Measurements from ENCODE around the gene CEP85L. TPM values are rescaled to one million over a fixed set of nuclear protein-coding genes. Genes with fewer than 3 reads are reported as not detected.

Gene CEP85L
- total RNA-seq, 4 donors from 2014 or later, result 10.5 to 42.9 (median 17.1) TPM

DNA sequence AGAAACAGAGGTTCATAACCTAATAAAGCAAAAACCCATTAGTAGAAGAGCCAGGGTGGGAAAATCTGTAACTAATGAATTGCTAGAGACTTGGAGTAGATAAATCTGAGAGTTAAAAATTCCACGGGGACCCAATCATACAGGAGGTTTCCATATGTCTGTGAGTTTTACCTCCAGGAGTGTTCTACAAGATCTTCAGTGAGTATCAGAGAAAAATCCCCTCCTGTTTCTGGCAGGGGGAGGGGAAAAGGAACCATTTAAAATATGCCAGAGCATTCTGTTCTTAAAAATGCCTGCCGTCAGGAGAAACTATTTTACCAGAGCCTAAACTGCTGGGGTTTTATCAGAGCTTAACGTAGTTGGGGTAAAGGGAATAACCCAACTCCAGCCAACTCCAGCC lies 157.3 kb downstream of the CEP85L start:
- H3K36me3 ChIP-seq, result peaks cover 0 to 7% of the 10 kb centered on the region in 2 donors
- H3K9me3 ChIP-seq, result no peaks in the 10 kb centered on the region
- intact Hi-C loops (cut with DNase I), result no loop called here
- no peak overlapping the region for H3K4me3 ChIP-seq (replicated peaks in 1 of 3)
- 86 to 94% methylated on average over 3 of the region's 3 CpGs for WGBS, 2 donors
- H3K4me1 ChIP-seq, result no peaks in the 10 kb centered on the region
- DNase-seq, result no peak
- no peak for TF ChIP-seq POLR2A (IDR thresholded peaks at IDR 0.05)
- TF ChIP-seq, protein P1, sequence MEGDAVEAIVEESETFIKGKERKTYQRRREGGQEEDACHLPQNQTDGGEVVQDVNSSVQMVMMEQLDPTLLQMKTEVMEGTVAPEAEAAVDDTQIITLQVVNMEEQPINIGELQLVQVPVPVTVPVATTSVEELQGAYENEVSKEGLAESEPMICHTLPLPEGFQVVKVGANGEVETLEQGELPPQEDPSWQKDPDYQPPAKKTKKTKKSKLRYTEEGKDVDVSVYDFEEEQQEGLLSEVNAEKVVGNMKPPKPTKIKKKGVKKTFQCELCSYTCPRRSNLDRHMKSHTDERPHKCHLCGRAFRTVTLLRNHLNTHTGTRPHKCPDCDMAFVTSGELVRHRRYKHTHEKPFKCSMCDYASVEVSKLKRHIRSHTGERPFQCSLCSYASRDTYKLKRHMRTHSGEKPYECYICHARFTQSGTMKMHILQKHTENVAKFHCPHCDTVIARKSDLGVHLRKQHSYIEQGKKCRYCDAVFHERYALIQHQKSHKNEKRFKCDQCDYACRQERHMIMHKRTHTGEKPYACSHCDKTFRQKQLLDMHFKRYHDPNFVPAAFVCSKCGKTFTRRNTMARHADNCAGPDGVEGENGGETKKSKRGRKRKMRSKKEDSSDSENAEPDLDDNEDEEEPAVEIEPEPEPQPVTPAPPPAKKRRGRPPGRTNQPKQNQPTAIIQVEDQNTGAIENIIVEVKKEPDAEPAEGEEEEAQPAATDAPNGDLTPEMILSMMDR (IDR thresholded peaks at IDR 0.05), result no peak
- H3K27me3 ChIP-seq, result no peaks in the 10 kb centered on the region
- H3K27ac ChIP-seq, result no peak overlapping the region

GRCh38 chr6:118489990-118490389 lies 161.4 kb downstream of the CEP85L start:
- H3K4me1 ChIP-seq, result no peaks in the 10 kb centered on the region
- intact Hi-C loops (cut with DNase I), result no loop called here
- H3K4me3 ChIP-seq (replicated peaks in 1 of 3), result no peak overlapping the region
- H3K27me3 ChIP-seq, result no peaks in the 10 kb centered on the region
- no peak overlapping the region for H3K27ac ChIP-seq
- peaks cover 6 to 10% of the 10 kb centered on the region in 2 donors for H3K36me3 ChIP-seq
- DNase-seq, result no peak
- 94 to 95% methylated on average over 3 of the region's 3 CpGs for WGBS, 2 donors
- no peak for TF ChIP-seq POLR2A (IDR thresholded peaks at IDR 0.05)
- TF ChIP-seq, protein P1 (IDR thresholded peaks at IDR 0.05), result no peak
- H3K9me3 ChIP-seq, result no peaks in the 10 kb centered on the region

GRCh38 chr6:118488631-118489030 lies 162.8 kb downstream of the CEP85L start:
- no peak overlapping the region for H3K4me3 ChIP-seq (replicated peaks in 1 of 3)
- TF ChIP-seq, protein P1 (IDR thresholded peaks at IDR 0.05), result no peak
- no peak for TF ChIP-seq POLR2A (IDR thresholded peaks at IDR 0.05)
- peaks cover 6 to 10% of the 10 kb centered on the region in 2 donors for H3K36me3 ChIP-seq

DNA sequence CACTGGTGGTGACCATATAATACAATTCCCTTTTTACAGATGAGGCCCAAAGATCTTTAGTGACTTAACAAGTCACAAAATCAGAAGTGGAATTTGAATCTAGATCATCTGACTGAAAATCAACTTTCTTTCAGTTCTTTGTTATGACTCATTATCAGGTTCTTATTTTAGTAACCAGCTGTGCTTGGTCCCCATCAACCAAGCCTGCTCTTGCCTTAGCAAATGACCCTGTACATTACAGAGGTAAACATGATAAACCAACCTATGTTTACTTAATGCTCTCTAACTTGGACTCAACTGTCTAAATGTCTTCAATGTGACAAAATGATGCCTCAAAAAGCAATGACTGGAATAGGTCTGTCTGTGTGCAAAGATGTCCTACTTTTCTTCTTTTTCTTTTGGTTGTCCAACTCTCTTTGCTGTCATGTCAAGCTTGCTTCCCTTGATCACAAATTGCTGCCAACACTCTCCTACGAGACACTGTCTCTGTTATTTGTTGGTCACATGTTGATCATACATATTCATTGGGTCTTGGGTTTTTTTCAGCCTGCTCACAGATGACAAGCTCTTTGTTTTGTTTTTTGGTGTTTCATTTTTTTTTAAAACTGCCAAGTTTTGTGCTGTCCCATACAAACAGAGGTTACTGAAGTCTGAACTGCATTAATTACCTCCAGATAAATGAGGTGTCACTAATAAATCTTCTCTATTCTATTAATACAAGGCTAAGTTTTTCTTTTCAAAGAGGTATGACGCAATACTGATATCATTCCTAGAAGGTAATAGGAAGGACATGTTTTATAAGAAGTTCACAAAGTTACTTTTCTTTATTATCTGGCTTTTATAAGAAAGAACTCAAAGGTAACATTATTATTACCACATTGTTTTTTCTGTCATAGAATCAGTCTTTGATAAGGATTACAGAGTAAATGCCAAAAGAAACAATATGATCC lies 165.5 kb downstream of the CEP85L start:
- Histone ChIP-seq H3K4me1 (no peaks in the 10 kb centered on the region), H3K9me3 (no peaks in the 10 kb centered on the region), H3K27me3 (no peaks in the 10 kb centered on the region), H3K27ac (no peak overlapping the region), H3K36me3 (peaks cover 3 to 6% of the 10 kb centered on the region in 2 donors), H3K4me3 (replicated peaks in 1 of 3) (no peak overlapping the region)
- 96 to 98% methylated on average over 2 of the region's 2 CpGs for WGBS, 2 donors
- intact Hi-C loops (cut with DNase I), result no loop called here
- TF ChIP-seq, protein P1 (IDR thresholded peaks at IDR 0.05), result no peak
- TF ChIP-seq POLR2A (IDR thresholded peaks at IDR 0.05), result no peak
- DNase-seq, result no peak

More at GRCh38 chr6:118488631-118489030, 162.8 kb downstream of the CEP85L start:
- intact Hi-C loops (cut with DNase I), result no loop called here
- no peak for DNase-seq
- Histone ChIP-seq H3K27ac (no peak overlapping the region), H3K4me1 (no peaks in the 10 kb centered on the region), H3K9me3 (no peaks in the 10 kb centered on the region), H3K27me3 (no peaks in the 10 kb centered on the region)

DNA sequence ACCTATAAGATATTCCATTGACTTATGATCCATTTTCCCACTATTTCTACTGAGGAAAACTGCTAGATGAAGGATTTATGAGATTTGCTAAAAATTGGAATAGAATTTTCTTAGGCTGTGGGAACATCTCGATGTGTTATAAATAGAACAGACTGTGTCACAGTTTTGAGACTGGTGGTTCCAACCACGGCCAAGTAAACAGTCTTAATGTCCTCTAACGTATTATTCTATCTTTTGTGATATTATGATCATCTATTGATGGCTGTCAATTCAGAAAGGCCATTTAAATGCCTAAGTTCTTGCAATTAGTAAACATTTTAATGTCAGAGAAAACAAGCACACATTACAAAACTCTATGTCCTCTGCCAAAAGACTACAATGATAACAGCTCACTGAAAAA lies 174.8 kb downstream of the CEP85L start:
- no peak for DNase-seq
- no peaks in the 10 kb centered on the region for H3K27me3 ChIP-seq
- H3K4me3 ChIP-seq (replicated peaks in 1 of 3), result no peak overlapping the region
- no peak overlapping the region for H3K27ac ChIP-seq
- H3K36me3 ChIP-seq, result no peaks in the 10 kb centered on the region
- TF ChIP-seq, protein P1 (IDR thresholded peaks at IDR 0.05), result no peak
- TF ChIP-seq POLR2A (IDR thresholded peaks at IDR 0.05), result no peak
- intact Hi-C loops (cut with DNase I), result no loop called here
- 79 to 82% methylated on average over 3 of the region's 3 CpGs for WGBS, 2 donors
- H3K9me3 ChIP-seq, result no peaks in the 10 kb centered on the region
- no peaks in the 10 kb centered on the region for H3K4me1 ChIP-seq
